ENCODE data around the gene ATF3.

The ATF3 gene

DNA sequence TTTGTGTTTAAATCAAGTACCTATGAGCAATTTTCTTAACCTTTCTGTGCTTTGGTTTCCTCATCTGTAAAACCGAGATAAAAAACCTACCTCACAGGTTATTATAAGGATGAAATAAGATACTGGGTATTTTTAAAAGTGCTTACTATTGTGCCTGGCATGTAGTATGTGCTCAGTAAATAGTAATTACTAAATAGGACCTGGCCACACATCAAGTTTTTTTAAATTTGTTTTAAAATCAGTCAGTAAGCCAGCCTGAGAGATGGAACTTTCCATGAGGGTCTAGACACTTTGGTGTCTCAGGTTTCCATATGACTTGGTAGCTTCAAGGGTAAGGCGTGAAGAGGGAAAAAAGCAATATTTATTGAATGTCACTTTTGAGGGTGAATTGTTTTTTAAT, 7.0 kb upstream of the ATF3 start:
- Mint-ChIP-seq H3K4me3 (no peak overlapping the region), H3K4me1 (peaks cover 18% of the 10 kb centered on the region), H3K36me3 (ENCODE audit: low read depth) (no peaks in the 10 kb centered on the region), H3K27me3 (ENCODE audit: low read depth, poor library complexity) (peaks cover 68% of the 10 kb centered on the region), H3K9me3 (no peaks in the 10 kb centered on the region), H3K27ac (no peak overlapping the region)
- DNase-seq = no peak
- TF ChIP-seq, protein P1, sequence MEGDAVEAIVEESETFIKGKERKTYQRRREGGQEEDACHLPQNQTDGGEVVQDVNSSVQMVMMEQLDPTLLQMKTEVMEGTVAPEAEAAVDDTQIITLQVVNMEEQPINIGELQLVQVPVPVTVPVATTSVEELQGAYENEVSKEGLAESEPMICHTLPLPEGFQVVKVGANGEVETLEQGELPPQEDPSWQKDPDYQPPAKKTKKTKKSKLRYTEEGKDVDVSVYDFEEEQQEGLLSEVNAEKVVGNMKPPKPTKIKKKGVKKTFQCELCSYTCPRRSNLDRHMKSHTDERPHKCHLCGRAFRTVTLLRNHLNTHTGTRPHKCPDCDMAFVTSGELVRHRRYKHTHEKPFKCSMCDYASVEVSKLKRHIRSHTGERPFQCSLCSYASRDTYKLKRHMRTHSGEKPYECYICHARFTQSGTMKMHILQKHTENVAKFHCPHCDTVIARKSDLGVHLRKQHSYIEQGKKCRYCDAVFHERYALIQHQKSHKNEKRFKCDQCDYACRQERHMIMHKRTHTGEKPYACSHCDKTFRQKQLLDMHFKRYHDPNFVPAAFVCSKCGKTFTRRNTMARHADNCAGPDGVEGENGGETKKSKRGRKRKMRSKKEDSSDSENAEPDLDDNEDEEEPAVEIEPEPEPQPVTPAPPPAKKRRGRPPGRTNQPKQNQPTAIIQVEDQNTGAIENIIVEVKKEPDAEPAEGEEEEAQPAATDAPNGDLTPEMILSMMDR (IDR thresholded peaks at IDR 0.05) = no peak

GRCh38 chr1:212605441-212606394, 2.8 kb upstream of the ATF3 start:
- Mint-ChIP-seq H3K27me3 (ENCODE audit: low read depth, poor library complexity) (peaks cover 78% of the 10 kb centered on the region), H3K27ac (no peak overlapping the region), H3K4me3 (peak overlapping the region; percentile 86), H3K4me1 (peaks cover 37% of the 10 kb centered on the region), H3K9me3 (no peaks in the 10 kb centered on the region), H3K36me3 (ENCODE audit: low read depth) (no peaks in the 10 kb centered on the region)
- DNase-seq = no peak
- TF ChIP-seq, protein P1 (IDR thresholded peaks at IDR 0.05) = no peak

DNA sequence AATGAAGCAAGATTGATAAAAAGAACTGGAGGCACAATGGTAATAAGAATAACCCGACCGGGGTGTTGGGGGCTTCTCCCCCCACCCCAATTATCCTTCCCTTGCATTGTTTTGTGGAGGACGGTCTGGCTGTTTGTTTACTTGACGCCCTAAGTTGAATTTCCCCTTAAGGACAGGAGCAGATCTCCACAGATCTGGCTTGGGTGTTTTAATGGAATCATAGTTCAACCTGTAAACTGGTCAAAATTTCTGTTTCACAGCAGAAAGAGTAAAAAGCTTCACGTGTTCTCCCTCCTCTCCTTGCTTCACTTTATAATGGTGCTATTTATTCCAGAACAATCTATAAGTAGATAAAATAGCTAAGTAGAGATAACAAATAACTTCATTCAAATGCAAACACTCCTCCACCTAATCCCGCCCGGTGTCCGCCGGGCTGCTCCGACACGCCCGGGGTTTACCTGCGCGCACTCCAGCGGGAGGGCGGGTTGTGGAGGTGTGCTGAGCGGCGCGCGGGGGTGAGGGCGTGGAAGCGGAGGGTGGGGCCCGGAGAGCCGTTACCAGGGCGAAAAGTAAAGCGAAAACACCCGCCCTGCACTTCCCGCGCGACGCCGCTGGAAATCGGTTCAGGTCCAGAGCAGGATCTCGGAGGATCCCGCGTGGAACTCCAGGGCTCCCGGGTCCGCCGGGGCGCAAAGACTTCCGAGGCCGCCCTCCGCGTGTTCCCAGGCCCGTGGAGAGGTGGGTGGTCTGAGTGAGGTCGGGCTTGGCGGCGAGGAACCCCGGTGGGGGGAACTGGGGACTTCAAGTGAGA, 2.0 kb upstream of the ATF3 start:
- peak; percentile 32 for DNase-seq
- TF ChIP-seq, protein P1 (IDR thresholded peaks at IDR 0.05) = no peak
- Mint-ChIP-seq H3K9me3 (no peaks in the 10 kb centered on the region), H3K4me3 (peak overlapping the region; percentile 86), H3K4me1 (peaks cover 46% of the 10 kb centered on the region), H3K27me3 (ENCODE audit: low read depth, poor library complexity) (peaks cover 75% of the 10 kb centered on the region), H3K27ac (no peak overlapping the region), H3K36me3 (ENCODE audit: low read depth) (no peaks in the 10 kb centered on the region)

DNA sequence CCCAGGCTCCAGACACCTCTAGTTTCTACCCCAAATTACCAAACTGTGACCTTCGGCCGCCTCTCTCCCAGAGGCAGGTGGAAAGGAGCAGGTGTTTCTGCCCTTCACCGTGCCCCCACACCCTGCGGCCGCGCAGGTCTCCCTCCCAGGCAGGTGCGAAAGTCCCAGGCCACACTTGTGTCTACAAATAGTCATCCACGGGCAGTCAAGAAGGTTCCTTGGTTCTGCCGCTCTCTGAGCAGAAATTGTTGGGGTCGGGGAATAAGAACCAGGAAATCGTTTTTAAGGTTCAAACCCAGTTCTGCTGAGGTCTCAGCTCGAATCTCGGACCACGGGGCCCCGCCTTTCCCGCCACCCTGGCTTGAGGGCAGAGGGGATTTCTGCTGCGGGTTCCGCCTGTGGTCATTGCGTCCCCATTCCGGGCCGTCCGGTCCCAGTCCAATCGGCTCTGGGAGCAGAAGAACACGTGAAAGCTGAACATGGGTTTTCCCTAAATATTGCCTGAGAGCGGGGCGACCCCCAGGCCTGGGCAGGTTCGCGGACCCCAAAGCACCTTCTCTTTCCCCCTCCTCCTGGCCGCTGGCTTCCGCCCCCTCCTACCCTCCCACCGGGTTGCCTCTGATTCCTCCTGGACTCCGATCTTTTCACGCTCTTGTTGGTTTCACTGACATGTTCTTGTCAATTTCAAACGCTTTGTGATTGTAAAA, 1.2 kb upstream of the ATF3 start:
- Mint-ChIP-seq H3K4me1 (peaks cover 52% of the 10 kb centered on the region), H3K4me3 (peak overlapping the region; percentile 86), H3K27me3 (ENCODE audit: low read depth, poor library complexity) (peaks cover 67% of the 10 kb centered on the region), H3K36me3 (ENCODE audit: low read depth) (no peaks in the 10 kb centered on the region), H3K27ac (no peak overlapping the region), H3K9me3 (no peaks in the 10 kb centered on the region)
- DNase-seq = peak; percentile 28
- TF ChIP-seq, protein P1 (IDR thresholded peaks at IDR 0.05) = no peak

DNA sequence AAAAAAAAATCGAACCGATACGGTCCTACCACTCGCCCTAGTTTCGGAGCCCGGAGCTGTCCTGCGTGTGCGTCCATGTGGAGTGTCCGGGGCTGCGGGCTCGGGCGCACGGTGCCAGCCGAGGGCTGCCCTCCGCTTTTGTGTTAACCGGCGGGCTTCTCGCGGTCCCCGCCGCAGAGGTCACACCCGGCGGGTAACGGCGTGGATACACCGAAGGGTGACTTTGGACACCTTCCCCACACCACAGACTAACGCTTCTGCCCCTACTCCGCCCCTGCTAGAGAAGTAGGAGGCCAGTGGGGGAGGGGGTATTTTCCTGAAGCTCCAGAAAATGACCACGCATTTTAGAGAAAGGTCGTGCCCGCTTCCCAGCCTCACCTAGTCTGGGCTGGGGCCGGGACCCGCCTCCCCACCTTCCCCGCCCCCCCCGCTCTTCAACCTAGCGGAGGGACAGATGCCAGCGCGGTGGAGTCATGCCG, 609 bp upstream of the ATF3 start:
- DNase-seq = no peak
- peaks cover 58% of the 10 kb centered on the region for H3K4me1 Mint-ChIP-seq
- no peaks in the 10 kb centered on the region for H3K9me3 Mint-ChIP-seq
- peaks cover 61% of the 10 kb centered on the region for H3K27me3 Mint-ChIP-seq (ENCODE audit: low read depth, poor library complexity)
- H3K4me3 Mint-ChIP-seq = peak overlapping the region; percentile 86
- H3K27ac Mint-ChIP-seq = no peak overlapping the region
- no peaks in the 10 kb centered on the region for H3K36me3 Mint-ChIP-seq (ENCODE audit: low read depth)
- TF ChIP-seq, protein P1 (IDR thresholded peaks at IDR 0.05) = no peak
